ENCODE data around the gene SWSAP1. TPM values are rescaled to one million over a fixed set of nuclear protein-coding genes. Genes with fewer than 3 reads are reported as not detected.
"Not testable (repeated sequence)": the region's sequence is repeated elsewhere in the genome, so short reads cannot be mapped to it uniquely, and the experiment has no call there.

SWSAP1 gene
- total RNA-seq, 1 donor from 2014 or later: 3.6 TPM

GRCh38 chr19:11332822-11333221 lies 41.6 kb upstream of the SWSAP1 start:
- H3K4me1 ChIP-seq: peaks cover under 1% of the 10 kb centered on the region
- H3K36me3 ChIP-seq: peaks cover 88% of the 10 kb centered on the region
- no peaks in the 10 kb centered on the region for H3K9me3 ChIP-seq
- no peak overlapping the region for H3K27ac ChIP-seq
- TF ChIP-seq CTCF (IDR thresholded peaks at IDR 0.05): no peak
- intact Hi-C loops (cut with DNase I): no loop called here
- H3K4me3 ChIP-seq: no peak overlapping the region
- no peak for DNase-seq
- no peak for ATAC-seq
- H3K27me3 ChIP-seq (ENCODE audit: low read depth): no peaks in the 10 kb centered on the region

- H3K27ac ChIP-seq; ATAC-seq; H3K9me3 ChIP-seq; H3K27me3 ChIP-seq (ENCODE audit: low read depth); DNase-seq; H3K4me3 ChIP-seq; intact Hi-C loops (cut with DNase I): not testable (repeated sequence)
- H3K4me1 ChIP-seq: peaks cover 11% of the 10 kb centered on the region
- peaks cover 78% of the 10 kb centered on the region for H3K36me3 ChIP-seq
These were observed 40.6 kb upstream of the SWSAP1 start for GRCh38 chr19:11333838-11334237.

DNA sequence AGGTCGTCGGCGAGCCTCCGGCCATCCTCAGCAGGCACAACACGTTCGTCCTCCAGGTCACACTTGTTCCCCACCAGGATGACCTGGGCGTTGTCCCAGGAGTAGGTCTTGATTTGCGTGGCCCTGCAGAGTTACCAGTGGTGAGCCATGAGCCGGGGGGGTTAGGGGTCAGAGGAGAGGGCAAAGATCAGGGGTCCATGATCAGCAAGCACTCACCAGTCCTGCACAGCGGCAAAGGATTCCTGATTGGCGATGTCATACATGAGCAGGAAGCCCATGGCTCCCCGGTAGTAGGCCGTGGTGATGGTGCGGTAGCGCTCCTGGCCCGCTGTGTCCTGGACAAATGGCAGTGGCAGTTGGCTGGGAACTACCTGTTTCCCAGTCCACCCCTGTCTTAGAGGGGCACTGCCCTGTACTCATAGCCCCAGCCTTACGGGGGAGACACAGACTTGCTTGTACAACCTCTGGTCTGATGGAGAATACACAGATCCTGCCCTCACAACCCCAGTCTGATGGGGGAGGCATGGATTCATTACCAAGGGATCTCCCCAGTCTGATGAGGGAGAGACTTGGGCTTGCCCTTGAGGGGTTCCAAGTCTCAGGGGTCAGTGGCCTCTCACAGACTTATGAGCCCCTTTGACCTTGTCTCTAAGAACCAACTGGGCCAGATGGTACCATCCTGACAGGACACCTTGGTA lies 38.9 kb upstream of the SWSAP1 start:
- no peak overlapping the region for H3K4me3 ChIP-seq
- no peaks in the 10 kb centered on the region for H3K27me3 ChIP-seq (ENCODE audit: low read depth)
- intact Hi-C loops (cut with DNase I): no loop called here
- H3K27ac ChIP-seq: no peak overlapping the region
- no peak for TF ChIP-seq CTCF (IDR thresholded peaks at IDR 0.05)
- no peaks in the 10 kb centered on the region for H3K9me3 ChIP-seq
- peaks cover 20% of the 10 kb centered on the region for H3K4me1 ChIP-seq
- ATAC-seq: no peak
- peaks cover 62% of the 10 kb centered on the region for H3K36me3 ChIP-seq
- no peak for DNase-seq

DNA sequence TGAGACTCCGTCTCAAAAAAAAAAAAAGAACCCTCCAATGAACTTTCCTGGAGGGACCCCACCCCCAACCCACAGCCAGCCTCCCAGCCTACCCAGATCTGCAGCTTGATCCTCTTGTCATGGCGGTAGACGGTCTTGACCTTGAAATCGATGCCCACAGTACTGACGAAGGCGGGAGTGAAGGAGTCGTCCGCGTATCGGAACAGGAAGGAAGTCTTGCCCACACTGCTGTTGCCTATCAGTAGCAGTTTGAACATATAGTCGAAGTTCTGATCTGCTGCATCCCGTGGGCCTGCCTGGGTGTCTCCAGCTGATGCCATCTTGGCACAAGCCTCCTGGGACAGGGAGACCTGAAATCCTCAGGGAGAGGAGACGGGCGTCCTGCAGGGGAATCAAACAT lies 37.4 kb upstream of the SWSAP1 start:
- H3K9me3 ChIP-seq: no peaks in the 10 kb centered on the region
- peaks cover 20% of the 10 kb centered on the region for H3K4me1 ChIP-seq
- intact Hi-C loops (cut with DNase I): no loop called here
- DNase-seq (no peak), ATAC-seq (no peak)
- no peak for TF ChIP-seq CTCF (IDR thresholded peaks at IDR 0.05)
- no peak overlapping the region for H3K27ac ChIP-seq
- peaks cover 54% of the 10 kb centered on the region for H3K36me3 ChIP-seq
- no peak overlapping the region for H3K4me3 ChIP-seq
- no peaks in the 10 kb centered on the region for H3K27me3 ChIP-seq (ENCODE audit: low read depth)

DNA sequence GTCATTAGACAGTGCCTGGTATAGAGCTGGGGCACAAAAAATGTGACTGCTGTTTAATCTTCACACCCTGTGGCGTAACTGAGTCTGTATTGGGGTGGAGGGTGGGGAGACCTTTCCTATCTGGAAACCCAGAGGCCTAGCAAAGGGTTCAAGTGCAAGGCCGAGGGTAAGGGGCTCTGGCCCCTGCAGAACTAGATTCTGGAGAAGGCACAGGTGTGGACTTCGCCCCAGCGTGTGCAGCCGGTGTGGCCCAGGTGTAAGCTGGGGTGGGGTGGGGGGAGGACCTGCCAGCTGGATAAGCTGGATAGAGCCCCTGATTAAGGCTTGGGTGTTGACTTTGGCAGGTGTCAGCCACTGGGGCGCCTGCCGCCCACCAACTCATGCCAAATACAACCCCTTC lies 36.3 kb upstream of the SWSAP1 start:
- H3K4me3 ChIP-seq: peak overlapping the region; percentile 92
- ATAC-seq (no peak), DNase-seq (no peak)
- H3K27me3 ChIP-seq (ENCODE audit: low read depth): no peaks in the 10 kb centered on the region
- H3K9me3 ChIP-seq: no peaks in the 10 kb centered on the region
- H3K4me1 ChIP-seq: peaks cover 20% of the 10 kb centered on the region
- H3K27ac ChIP-seq: peak overlapping the region; percentile 81
- H3K36me3 ChIP-seq: peaks cover 52% of the 10 kb centered on the region
- intact Hi-C loops (cut with DNase I): no loop called here
- no peak for TF ChIP-seq CTCF (IDR thresholded peaks at IDR 0.05)

GRCh38 chr19:11338569-11339253 lies 35.8 kb upstream of the SWSAP1 start:
- Histone ChIP-seq H3K27me3 (ENCODE audit: low read depth) (no peaks in the 10 kb centered on the region), H3K4me1 (peaks cover 24% of the 10 kb centered on the region), H3K27ac (peak overlapping the region; percentile 81), H3K4me3 (peak overlapping the region; percentile 92), H3K9me3 (no peaks in the 10 kb centered on the region), H3K36me3 (peaks cover 46% of the 10 kb centered on the region)
- no peak for TF ChIP-seq CTCF (IDR thresholded peaks at IDR 0.05)
- ATAC-seq (peak; percentile 66 to 73), DNase-seq (peak; percentile 60)
- intact Hi-C loops (cut with DNase I): no loop called here
